HL-60 (cell line): ENCODE data around the gene WNT11.

Experiments
- DNase-seq, 2 experiments: peaks; one replicate each; pipeline ENCODE4 v3.0.0-alpha.2; 2010 to 2020; ENCODE audit warnings: low read depth in 1 of 2, low spot score in 1 of 2
- H3K27ac ChIP-seq: fragments of 250-450 bp; sonication (Bioruptor Pico); replicated peaks from 2 replicates; pipeline ENCODE4 v1.5.1; 2020; ENCODE audit warnings: mild to moderate bottlenecking, moderate library complexity
- H3K27me3 ChIP-seq: fragments of 250-450 bp; sonication (Bioruptor Pico); 2 replicates; pipeline ENCODE4 v1.5.1; 2021; ENCODE audit warnings: mild to moderate bottlenecking, moderate library complexity; ENCODE audit not compliant: insufficient read depth, poor library complexity, severe bottlenecking
- H3K4me3 ChIP-seq: replicated peaks from 2 replicates; pipeline ENCODE4 v1.5.1; 2011; ENCODE audit warnings: mild to moderate bottlenecking, control low read depth, low read length; ENCODE audit not compliant: insufficient read depth
- GABPA ChIP-seq: IDR thresholded peaks from 2 replicates; pipeline ENCODE4 v1.6.1; 2012; ENCODE audit warnings: low read depth
- POLR2AphosphoS5 ChIP-seq: IDR thresholded peaks from 2 replicates; pipeline ENCODE4 v1.6.1; 2012; ENCODE audit warnings: low read depth
- SPI1 ChIP-seq: IDR thresholded peaks from 2 replicates; pipeline ENCODE4 v1.6.1; 2012; ENCODE audit warnings: low read depth, mild to moderate bottlenecking, borderline replicate concordance
- long read RNA-seq: library from polyadenylated mRNA; unstranded; transcript quantifications from one replicate; pipeline ENCODE4 v2.0.0, GENCODE V29; 2020
- TF ChIP-seq, protein P1 (sequence below): IDR thresholded peaks from one replicate; pipeline ENCODE4 v1.5.1; 2011; ENCODE audit warnings: low read length, control low read depth, inconsistent platforms; ENCODE audit not compliant: insufficient read depth
- TF ChIP-seq, protein P2 (sequence below): IDR thresholded peaks from 2 replicates; pipeline ENCODE4 v1.6.1; 2012; ENCODE audit warnings: low read depth; ENCODE audit not compliant: insufficient replicate concordance

The WNT11 gene
- long read RNA-seq, partial matches to known transcripts: 0 of 2 reads
- long read RNA-seq, other reads (novel, unspliced or antisense): 2 of 2 reads

GRCh38 chr11:76206327-76207081, at the start of gene WNT11:
TSS of gene WNT11 (minus strand) at chr11:76206502. CDS start at chr11:76206407, 95 bp downstream.
- Histone ChIP-seq H3K4me3 (peak within 1 kb of the TSS; percentile 46), H3K27me3 (peaks cover 37% of the 10 kb centered on the region)

GRCh38 chr11:76253416-76253815, 47.1 kb upstream of the WNT11 start:
- no peak for DNase-seq
- no peaks in the 10 kb centered on the region for H3K27me3 ChIP-seq
- no peak for TF ChIP-seq SPI1
- TF ChIP-seq GABPA: no peak
- TF ChIP-seq, protein P1, sequence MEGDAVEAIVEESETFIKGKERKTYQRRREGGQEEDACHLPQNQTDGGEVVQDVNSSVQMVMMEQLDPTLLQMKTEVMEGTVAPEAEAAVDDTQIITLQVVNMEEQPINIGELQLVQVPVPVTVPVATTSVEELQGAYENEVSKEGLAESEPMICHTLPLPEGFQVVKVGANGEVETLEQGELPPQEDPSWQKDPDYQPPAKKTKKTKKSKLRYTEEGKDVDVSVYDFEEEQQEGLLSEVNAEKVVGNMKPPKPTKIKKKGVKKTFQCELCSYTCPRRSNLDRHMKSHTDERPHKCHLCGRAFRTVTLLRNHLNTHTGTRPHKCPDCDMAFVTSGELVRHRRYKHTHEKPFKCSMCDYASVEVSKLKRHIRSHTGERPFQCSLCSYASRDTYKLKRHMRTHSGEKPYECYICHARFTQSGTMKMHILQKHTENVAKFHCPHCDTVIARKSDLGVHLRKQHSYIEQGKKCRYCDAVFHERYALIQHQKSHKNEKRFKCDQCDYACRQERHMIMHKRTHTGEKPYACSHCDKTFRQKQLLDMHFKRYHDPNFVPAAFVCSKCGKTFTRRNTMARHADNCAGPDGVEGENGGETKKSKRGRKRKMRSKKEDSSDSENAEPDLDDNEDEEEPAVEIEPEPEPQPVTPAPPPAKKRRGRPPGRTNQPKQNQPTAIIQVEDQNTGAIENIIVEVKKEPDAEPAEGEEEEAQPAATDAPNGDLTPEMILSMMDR: no peak
- TF ChIP-seq, protein P2, sequence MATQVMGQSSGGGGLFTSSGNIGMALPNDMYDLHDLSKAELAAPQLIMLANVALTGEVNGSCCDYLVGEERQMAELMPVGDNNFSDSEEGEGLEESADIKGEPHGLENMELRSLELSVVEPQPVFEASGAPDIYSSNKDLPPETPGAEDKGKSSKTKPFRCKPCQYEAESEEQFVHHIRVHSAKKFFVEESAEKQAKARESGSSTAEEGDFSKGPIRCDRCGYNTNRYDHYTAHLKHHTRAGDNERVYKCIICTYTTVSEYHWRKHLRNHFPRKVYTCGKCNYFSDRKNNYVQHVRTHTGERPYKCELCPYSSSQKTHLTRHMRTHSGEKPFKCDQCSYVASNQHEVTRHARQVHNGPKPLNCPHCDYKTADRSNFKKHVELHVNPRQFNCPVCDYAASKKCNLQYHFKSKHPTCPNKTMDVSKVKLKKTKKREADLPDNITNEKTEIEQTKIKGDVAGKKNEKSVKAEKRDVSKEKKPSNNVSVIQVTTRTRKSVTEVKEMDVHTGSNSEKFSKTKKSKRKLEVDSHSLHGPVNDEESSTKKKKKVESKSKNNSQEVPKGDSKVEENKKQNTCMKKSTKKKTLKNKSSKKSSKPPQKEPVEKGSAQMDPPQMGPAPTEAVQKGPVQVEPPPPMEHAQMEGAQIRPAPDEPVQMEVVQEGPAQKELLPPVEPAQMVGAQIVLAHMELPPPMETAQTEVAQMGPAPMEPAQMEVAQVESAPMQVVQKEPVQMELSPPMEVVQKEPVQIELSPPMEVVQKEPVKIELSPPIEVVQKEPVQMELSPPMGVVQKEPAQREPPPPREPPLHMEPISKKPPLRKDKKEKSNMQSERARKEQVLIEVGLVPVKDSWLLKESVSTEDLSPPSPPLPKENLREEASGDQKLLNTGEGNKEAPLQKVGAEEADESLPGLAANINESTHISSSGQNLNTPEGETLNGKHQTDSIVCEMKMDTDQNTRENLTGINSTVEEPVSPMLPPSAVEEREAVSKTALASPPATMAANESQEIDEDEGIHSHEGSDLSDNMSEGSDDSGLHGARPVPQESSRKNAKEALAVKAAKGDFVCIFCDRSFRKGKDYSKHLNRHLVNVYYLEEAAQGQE: no peak
- TF ChIP-seq POLR2AphosphoS5: no peak
- H3K4me3 ChIP-seq: no peak overlapping the region
- H3K27ac ChIP-seq: no peak overlapping the region

More at GRCh38 chr11:76206327-76207081, at the start of gene WNT11:
- H3K27ac ChIP-seq: no peak within 1 kb of the TSS
- DNase-seq: peak in 1 of 2 experiments; percentile 23
- TF ChIP-seq, protein P1: no peak
- TF ChIP-seq, protein P2: no peak
- TF ChIP-seq POLR2AphosphoS5: no peak
- no peak for TF ChIP-seq SPI1
- no peak for TF ChIP-seq GABPA

DNA sequence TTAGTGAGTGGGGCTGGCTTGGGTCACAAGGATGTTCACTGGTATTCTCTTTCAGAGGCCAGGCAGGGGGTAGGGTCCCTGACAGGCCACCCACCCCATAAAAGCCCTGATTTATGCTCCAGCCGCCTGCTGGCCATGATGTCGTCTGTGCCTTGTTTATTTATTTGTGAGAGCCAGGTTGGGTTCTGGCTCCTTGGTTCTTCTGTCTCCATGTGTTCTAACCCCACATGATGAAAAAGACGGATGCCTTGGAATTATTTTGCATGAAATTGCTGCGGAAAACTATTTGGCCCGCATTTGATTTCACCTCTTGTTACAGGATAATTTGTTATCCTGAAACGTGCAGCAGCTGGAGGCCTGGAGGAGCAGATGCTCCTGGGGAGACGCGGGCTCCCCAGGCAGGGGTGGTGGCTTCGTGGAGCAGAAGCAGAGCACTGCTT, 46.3 kb upstream of the WNT11 start:
- DNase-seq: no peak
- H3K27ac ChIP-seq: peak overlapping the region; percentile 72; the same call in 1 of the 2 replicates
- H3K27me3 ChIP-seq: no peaks in the 10 kb centered on the region
- no peak overlapping the region for H3K4me3 ChIP-seq
- TF ChIP-seq, protein P1: no peak
- TF ChIP-seq GABPA (no peak), POLR2AphosphoS5 (no peak), SPI1 (no peak)
- TF ChIP-seq, protein P2: no peak
